A549 treated with AZD2906 at 1 μM for 4 hours (cell line): ENCODE results near the gene FAM13C. TPM values are rescaled to one million over a fixed set of nuclear protein-coding genes. Genes with fewer than 3 reads are reported as not detected.

Source experiments
- total RNA-seq: library from RNA; stranded (reverse); fragments of 200-300 nt; extraction: Qiagen RNA extraction; gene quantifications from 5 replicates; pipeline ENCODE4 v1.2.3, GENCODE V29; 2022

The FAM13C gene
- total RNA-seq: 0.06 to 0.09 TPM (median 0.08 TPM) in 5 replicates

GRCh38 chr10:59362144-59362958 lies at the start of gene FAM13C:
FAM13C (minus strand) TSS chr10:59362549; CDS start chr10:59362460, 89 bp downstream.

Other genes with a start within 250 kb of the FAM13C start
- 0.27 to 0.55 TPM (median 0.45 TPM) in 5 replicates for gene PHYHIPL, start 185.9 kb downstream of the FAM13C start, total RNA-seq